Mesothelial cell of epicardium (in vitro differentiated cells): Measurements from ENCODE around the gene GPR6. TPM values are rescaled to one million over a fixed set of nuclear protein-coding genes. Genes with fewer than 3 reads are reported as not detected.

ENCODE experiments used
- DNase-seq, 2 experiments: peaks; one replicate each; pipeline ENCODE4 v3.0.0; 2021; ENCODE audit warnings: low spot score in 2 of 2; ENCODE audit not compliant: unreplicated experiment in 2 of 2
- H3K27ac Mint-ChIP-seq: 2 replicates; pipeline ENCODE4 v1.8.0; 2021; ENCODE audit warnings: mixed read lengths
- H3K27me3 Mint-ChIP-seq: 2 replicates; pipeline ENCODE4 v1.8.0; 2021; ENCODE audit warnings: low read depth, mixed read lengths
- H3K36me3 Mint-ChIP-seq: 2 replicates; pipeline ENCODE4 v1.8.0; 2021; ENCODE audit warnings: mixed read lengths
- H3K4me1 Mint-ChIP-seq: 2 replicates; pipeline ENCODE4 v1.8.0; 2021; ENCODE audit warnings: mixed read lengths
- H3K4me3 Mint-ChIP-seq: 2 replicates; pipeline ENCODE4 v1.8.0; 2021; ENCODE audit warnings: mild to moderate bottlenecking, moderate library complexity, mixed read lengths
- H3K9me3 Mint-ChIP-seq: 2 replicates; pipeline ENCODE4 v1.8.0; 2021; ENCODE audit warnings: mixed read lengths
- CTCF ChIP-seq: fragments of 200-600 bp; sonication (generic); IDR thresholded peaks from one replicate; pipeline ENCODE4 v1.5.0; 2021; ENCODE audit warnings: antibody characterized with exemption; ENCODE audit not compliant: unreplicated experiment
- total RNA-seq: library from RNA; stranded (reverse); gene quantifications from 3 replicates; pipeline ENCODE4 v1.2.1, GENCODE V29; 2021

Gene GPR6
- total RNA-seq, 1 donor from 2014 or later: not detected

DNA sequence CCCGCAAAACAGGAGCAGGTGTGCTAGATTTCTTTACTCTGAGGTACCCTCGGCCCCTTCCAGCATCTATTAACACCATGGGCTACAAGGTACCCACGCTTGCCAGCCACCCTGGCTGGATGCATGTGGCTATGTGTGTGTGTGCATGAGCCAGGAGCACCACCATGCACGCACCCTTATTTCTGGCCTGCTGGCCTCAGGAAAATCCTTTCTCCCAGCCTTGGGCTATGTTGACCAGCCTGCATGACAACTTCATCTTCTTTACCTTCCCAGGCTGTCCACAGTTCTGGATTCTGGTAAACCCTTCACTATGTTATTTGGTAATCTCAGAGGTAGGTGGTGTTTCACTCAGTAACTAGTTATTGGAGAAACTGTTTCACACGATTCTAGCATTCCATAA lies 40.4 kb downstream of the GPR6 start:
- Mint-ChIP-seq H3K27ac (no peak overlapping the region), H3K4me1 (no peaks in the 10 kb centered on the region), H3K9me3 (no peaks in the 10 kb centered on the region), H3K27me3 (peaks cover 36% of the 10 kb centered on the region), H3K4me3 (no peak overlapping the region), H3K36me3 (no peaks in the 10 kb centered on the region)
- TF ChIP-seq CTCF: no peak
- DNase-seq: no peak

DNA sequence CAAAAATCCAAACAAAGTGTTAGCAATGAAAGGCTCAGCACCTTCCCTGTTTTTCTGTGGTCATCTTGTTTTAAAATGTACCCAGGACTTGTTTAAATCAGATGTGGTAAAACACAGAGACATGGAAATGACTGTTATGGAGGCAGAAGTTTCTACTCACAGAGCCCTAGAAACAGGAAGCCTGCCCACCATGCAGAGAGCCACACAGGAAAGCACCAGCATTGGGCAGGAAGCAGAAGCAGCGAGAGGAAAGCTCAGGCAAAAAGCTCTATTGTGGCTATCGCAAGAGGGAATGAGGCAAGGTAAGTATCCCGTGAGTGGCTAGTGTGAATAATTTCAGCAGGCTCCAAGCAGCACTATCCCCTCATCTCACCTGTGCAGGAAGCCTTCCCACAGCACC lies 42.8 kb downstream of the GPR6 start:
- no peaks in the 10 kb centered on the region for H3K36me3 Mint-ChIP-seq
- no peak for DNase-seq
- H3K9me3 Mint-ChIP-seq: peaks cover 12% of the 10 kb centered on the region
- no peak overlapping the region for H3K4me3 Mint-ChIP-seq
- H3K4me1 Mint-ChIP-seq: no peaks in the 10 kb centered on the region
- no peak overlapping the region for H3K27ac Mint-ChIP-seq
- peaks cover 32% of the 10 kb centered on the region for H3K27me3 Mint-ChIP-seq
- no peak for TF ChIP-seq CTCF

DNA sequence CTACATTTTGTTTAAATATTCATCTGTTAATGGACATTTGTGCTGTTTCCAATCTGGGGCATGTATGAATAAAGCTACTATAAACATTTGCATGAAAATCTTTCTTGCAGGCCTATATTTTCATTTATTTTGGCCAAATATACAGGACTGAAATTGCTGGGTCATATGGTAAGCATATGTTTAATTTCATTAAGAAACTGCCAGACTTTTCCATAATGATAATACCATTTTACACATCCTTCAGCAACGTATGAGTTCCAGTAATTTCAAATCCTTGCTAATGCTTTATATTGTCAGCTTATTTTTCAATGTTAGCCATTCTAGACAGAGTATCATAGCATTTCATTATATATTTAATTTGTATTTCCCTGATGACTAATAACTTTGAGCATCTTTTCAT lies 51.0 kb downstream of the GPR6 start:
- Mint-ChIP-seq H3K36me3 (no peaks in the 10 kb centered on the region), H3K4me1 (no peaks in the 10 kb centered on the region)

More for the DNA sequence above, 51.0 kb downstream of the GPR6 start:
- Mint-ChIP-seq H3K4me3 (no peak overlapping the region), H3K27ac (no peak overlapping the region), H3K27me3 (no peaks in the 10 kb centered on the region), H3K9me3 (peaks cover 13% of the 10 kb centered on the region)
- DNase-seq: no peak
- TF ChIP-seq CTCF: no peak

Other genes starting within 250 kb of the GPR6 start
- 66.6 to 73.0 TPM (median 71.3 TPM) in 3 replicates for gene WASF1, start 201.4 kb downstream of the GPR6 start, total RNA-seq
- gene CDC40, start 202.1 kb downstream of the GPR6 start, total RNA-seq: 22.9 to 24.3 TPM (median 23.8 TPM) in 3 replicates